HEK293 (cell line): Measurements from ENCODE around the gene OR10AD1.

Source experiments
- GLI4 ChIP-seq: fragments of 450-650 bp; formaldehyde crosslinking; IDR thresholded peaks from 2 replicates; pipeline ENCODE4 v1.5.1; 2016; ENCODE audit warnings: missing biosample characterization, missing genetic modification characterization
- REST ChIP-seq: fragments of 450-650 bp; formaldehyde crosslinking; IDR thresholded peaks from 2 replicates; pipeline ENCODE4 v1.5.1; 2016; ENCODE audit warnings: missing biosample characterization, missing genetic modification characterization
- YY1 ChIP-seq: fragments of 450-650 bp; formaldehyde crosslinking; IDR thresholded peaks from 2 replicates; pipeline ENCODE4 v1.5.1; 2018; ENCODE audit warnings: missing biosample characterization, missing genetic modification characterization
- ZBTB8A ChIP-seq: fragments of 450-650 bp; formaldehyde crosslinking; IDR thresholded peaks from 2 replicates; pipeline ENCODE4 v1.5.1; 2016; ENCODE audit warnings: missing biosample characterization, missing genetic modification characterization
- ZNF184 ChIP-seq: fragments of 450-650 bp; IDR thresholded peaks from 2 replicates; pipeline ENCODE4 v1.5.1; 2018; ENCODE audit warnings: missing biosample characterization, mild to moderate bottlenecking, missing genetic modification characterization
- ZNF274 ChIP-seq, 2 experiments: fragments of 200-500 bp in 1 of 2; fragments of 450-650 bp in 1 of 2; sonication (Bioruptor generic) in 1 of 2; formaldehyde crosslinking in 1 of 2; IDR thresholded peaks; 2 replicates each; pipeline versions ENCODE4 v1.5.1 to v1.6.1; 2014 to 2016; ENCODE audit warnings: borderline replicate concordance in 1 of 2, inconsistent platforms in 1 of 2, low read length in 1 of 2, missing biosample characterization in 1 of 2, missing genetic modification characterization in 1 of 2
- ZNF677 ChIP-seq: fragments of 450-650 bp; IDR thresholded peaks from 2 replicates; pipeline ENCODE4 v1.5.0; 2018; ENCODE audit warnings: missing biosample characterization, mild to moderate bottlenecking, missing genetic modification characterization, moderate library complexity
- ZNF830 ChIP-seq: fragments of 450-650 bp; IDR thresholded peaks from 2 replicates; pipeline ENCODE4 v1.5.0; 2018; ENCODE audit warnings: missing biosample characterization, missing genetic modification characterization, low read depth, mild to moderate bottlenecking, moderate library complexity
- ZSCAN30 ChIP-seq: fragments of 450-650 bp; IDR thresholded peaks from 2 replicates; pipeline ENCODE4 v1.5.1; 2018; ENCODE audit warnings: missing biosample characterization, mild to moderate bottlenecking, missing genetic modification characterization, moderate library complexity
- TF ChIP-seq, protein P1 (sequence below): fragments of 450-650 bp; formaldehyde crosslinking; IDR thresholded peaks from 2 replicates; pipeline ENCODE4 v1.5.1; 2016; ENCODE audit warnings: missing biosample characterization, missing genetic modification characterization
- TF ChIP-seq, protein P2 (sequence below): fragments of 450-650 bp; formaldehyde crosslinking; optimal IDR thresholded peaks from 2 replicates; pipeline ENCODE3; 2016; ENCODE audit warnings: missing biosample characterization, mild to moderate bottlenecking, missing genetic modification characterization

GRCh38 chr12:48191096-48191495 is 12.0 kb downstream of the OR10AD1 start:
- TF ChIP-seq, protein P1, sequence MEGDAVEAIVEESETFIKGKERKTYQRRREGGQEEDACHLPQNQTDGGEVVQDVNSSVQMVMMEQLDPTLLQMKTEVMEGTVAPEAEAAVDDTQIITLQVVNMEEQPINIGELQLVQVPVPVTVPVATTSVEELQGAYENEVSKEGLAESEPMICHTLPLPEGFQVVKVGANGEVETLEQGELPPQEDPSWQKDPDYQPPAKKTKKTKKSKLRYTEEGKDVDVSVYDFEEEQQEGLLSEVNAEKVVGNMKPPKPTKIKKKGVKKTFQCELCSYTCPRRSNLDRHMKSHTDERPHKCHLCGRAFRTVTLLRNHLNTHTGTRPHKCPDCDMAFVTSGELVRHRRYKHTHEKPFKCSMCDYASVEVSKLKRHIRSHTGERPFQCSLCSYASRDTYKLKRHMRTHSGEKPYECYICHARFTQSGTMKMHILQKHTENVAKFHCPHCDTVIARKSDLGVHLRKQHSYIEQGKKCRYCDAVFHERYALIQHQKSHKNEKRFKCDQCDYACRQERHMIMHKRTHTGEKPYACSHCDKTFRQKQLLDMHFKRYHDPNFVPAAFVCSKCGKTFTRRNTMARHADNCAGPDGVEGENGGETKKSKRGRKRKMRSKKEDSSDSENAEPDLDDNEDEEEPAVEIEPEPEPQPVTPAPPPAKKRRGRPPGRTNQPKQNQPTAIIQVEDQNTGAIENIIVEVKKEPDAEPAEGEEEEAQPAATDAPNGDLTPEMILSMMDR (tag by site-specific recombination): no peak
- TF ChIP-seq, protein P2, sequence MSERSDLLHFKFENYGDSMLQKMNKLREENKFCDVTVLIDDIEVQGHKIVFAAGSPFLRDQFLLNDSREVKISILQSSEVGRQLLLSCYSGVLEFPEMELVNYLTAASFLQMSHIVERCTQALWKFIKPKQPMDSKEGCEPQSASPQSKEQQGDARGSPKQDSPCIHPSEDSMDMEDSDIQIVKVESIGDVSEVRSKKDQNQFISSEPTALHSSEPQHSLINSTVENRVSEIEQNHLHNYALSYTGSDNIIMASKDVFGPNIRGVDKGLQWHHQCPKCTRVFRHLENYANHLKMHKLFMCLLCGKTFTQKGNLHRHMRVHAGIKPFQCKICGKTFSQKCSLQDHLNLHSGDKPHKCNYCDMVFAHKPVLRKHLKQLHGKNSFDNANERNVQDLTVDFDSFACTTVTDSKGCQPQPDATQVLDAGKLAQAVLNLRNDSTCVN (tag by site-specific recombination): no peak
- TF ChIP-seq ZNF677 (tag by site-specific recombination) (no peak), YY1 (tag by site-specific recombination) (no peak), REST (tag by site-specific recombination) (no peak), ZBTB8A (tag by site-specific recombination) (no peak), ZNF184 (tag by site-specific recombination) (no peak), ZNF274 (IDR thresholded peaks at IDR 0.05; ENCODE audit: low read length) (no peak), ZNF274 (tag by site-specific recombination; IDR thresholded peaks at IDR 0.05; ENCODE audit: borderline replicate concordance) (no peak), ZSCAN30 (tag by site-specific recombination) (no peak), ZNF830 (no peak), GLI4 (tag by site-specific recombination) (no peak)
